H1 (cell line): ENCODE measurements around the gene FECH.

Experiments
- BRCA1 ChIP-seq: IDR thresholded peaks from 2 replicates; pipeline ENCODE4 v1.6.1; 2012; ENCODE audit warnings: low read depth, low read length, improper control_type of control experiment
- CEBPB ChIP-seq: IDR thresholded peaks from 2 replicates; pipeline ENCODE4 v1.6.1; 2012; ENCODE audit warnings: low read depth, low read length
- EZH2 ChIP-seq: fragments of 200-600 bp; sonication (generic); IDR thresholded peaks from 2 replicates; pipeline ENCODE4 v1.7.1; 2012; ENCODE audit warnings: low read depth, mild to moderate bottlenecking, moderate library complexity, low read length, inconsistent platforms; ENCODE audit not compliant: severe bottlenecking
- GABPA ChIP-seq: IDR thresholded peaks from 2 replicates; pipeline ENCODE4 v1.6.1; 2011; ENCODE audit warnings: mild to moderate bottlenecking, low read length, moderate library complexity, borderline replicate concordance; ENCODE audit not compliant: insufficient read depth
- HDAC6 ChIP-seq: IDR thresholded peaks from one replicate; pipeline ENCODE4 v1.7.1; 2012; ENCODE audit warnings: low read depth, mild to moderate bottlenecking, inconsistent platforms, low read length, moderate library complexity
- JUN ChIP-seq: IDR thresholded peaks from 2 replicates; pipeline ENCODE4 v1.6.1; 2011; ENCODE audit warnings: low read depth, mild to moderate bottlenecking, improper control_type of control experiment, low read length
- MAFK ChIP-seq: IDR thresholded peaks from 2 replicates; pipeline ENCODE4 v1.6.1; 2012; ENCODE audit warnings: low read depth, mild to moderate bottlenecking, improper control_type of control experiment, low read length
- POLR2AphosphoS5 ChIP-seq: IDR thresholded peaks from 2 replicates; pipeline ENCODE4 v1.6.1; 2011; ENCODE audit warnings: low read depth, low read length
- RAD21 ChIP-seq, 2 experiments: IDR thresholded peaks in 1 of 2; conservative IDR thresholded peaks in 1 of 2; 2 replicates each; pipeline ENCODE4 v1.6.1; 2011; ENCODE audit warnings: low read depth in 2 of 2, low read length in 2 of 2, improper control_type of control experiment in 1 of 2, inconsistent platforms in 1 of 2, mild to moderate bottlenecking in 1 of 2, moderate library complexity in 1 of 2
- SP1 ChIP-seq: IDR thresholded peaks from 2 replicates; pipeline ENCODE4 v1.6.1; 2011; ENCODE audit warnings: low read depth, low read length
- TAF1 ChIP-seq: IDR thresholded peaks from 2 replicates; pipeline ENCODE4 v1.6.1; 2011; ENCODE audit warnings: mild to moderate bottlenecking, low read depth, low read length
- TF ChIP-seq, protein P1 (sequence below), 3 experiments: IDR thresholded peaks; 1 replicate in 2 of 3; 2 replicates in 1 of 3; pipeline versions ENCODE4 v1.5.1 to v1.6.1; 2011; ENCODE audit warnings: low read length in 3 of 3, mild to moderate bottlenecking in 3 of 3, inconsistent platforms in 2 of 3, low read depth in 1 of 3, moderate library complexity in 1 of 3; ENCODE audit not compliant: insufficient read depth in 1 of 3; ENCODE audit errors: control extremely low read depth in 1 of 3

DNA sequence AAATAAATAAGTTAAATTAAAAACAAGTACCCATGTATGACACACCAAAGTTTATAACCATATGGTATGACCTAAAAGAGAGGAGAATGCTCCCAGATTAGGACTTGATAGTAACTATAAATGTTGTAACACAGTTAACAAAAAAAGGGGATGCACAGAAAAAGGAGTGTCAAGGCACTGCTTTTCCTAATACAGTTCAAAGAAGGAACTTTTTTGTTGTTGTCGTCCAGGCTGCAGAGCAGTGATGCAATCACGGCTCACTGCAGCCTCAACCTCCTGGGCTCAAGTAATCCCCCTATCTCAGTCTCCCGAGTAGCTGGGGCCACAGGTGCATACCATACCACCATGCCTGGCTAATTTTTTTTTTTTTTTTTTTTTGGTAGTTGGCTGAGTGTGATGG lies 32.4 kb upstream of the FECH start:
- TF ChIP-seq HDAC6 (no peak), GABPA (no peak), POLR2AphosphoS5 (no peak), SP1 (no peak), MAFK (no peak), CEBPB (no peak), BRCA1 (no peak), RAD21 (IDR thresholded peaks at IDR 0.05 in 1 of 2, conservative IDR thresholded peaks at IDR 0.05 in 1 of 2; ENCODE audit: low read depth in 2 of 2, low read length in 2 of 2) (no peak), EZH2 (no peak), TAF1 (no peak), JUN (no peak)
- TF ChIP-seq, protein P1, sequence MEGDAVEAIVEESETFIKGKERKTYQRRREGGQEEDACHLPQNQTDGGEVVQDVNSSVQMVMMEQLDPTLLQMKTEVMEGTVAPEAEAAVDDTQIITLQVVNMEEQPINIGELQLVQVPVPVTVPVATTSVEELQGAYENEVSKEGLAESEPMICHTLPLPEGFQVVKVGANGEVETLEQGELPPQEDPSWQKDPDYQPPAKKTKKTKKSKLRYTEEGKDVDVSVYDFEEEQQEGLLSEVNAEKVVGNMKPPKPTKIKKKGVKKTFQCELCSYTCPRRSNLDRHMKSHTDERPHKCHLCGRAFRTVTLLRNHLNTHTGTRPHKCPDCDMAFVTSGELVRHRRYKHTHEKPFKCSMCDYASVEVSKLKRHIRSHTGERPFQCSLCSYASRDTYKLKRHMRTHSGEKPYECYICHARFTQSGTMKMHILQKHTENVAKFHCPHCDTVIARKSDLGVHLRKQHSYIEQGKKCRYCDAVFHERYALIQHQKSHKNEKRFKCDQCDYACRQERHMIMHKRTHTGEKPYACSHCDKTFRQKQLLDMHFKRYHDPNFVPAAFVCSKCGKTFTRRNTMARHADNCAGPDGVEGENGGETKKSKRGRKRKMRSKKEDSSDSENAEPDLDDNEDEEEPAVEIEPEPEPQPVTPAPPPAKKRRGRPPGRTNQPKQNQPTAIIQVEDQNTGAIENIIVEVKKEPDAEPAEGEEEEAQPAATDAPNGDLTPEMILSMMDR (IDR thresholded peaks at IDR 0.05; ENCODE audit: control extremely low read depth in 1 of 3, insufficient read depth in 1 of 3, low read depth in 1 of 3, low read length in 3 of 3) = no peak
